ENCODE data around the gene TPRA1.

TPRA1 gene
- long read RNA-seq, donor 1, transcript TPRA1-202 (11 exons, 1,933 nt) = major isoform, 12 of 19 reads
- long read RNA-seq, donor 1, partial matches to known transcripts = 6 of 19 reads
- long read RNA-seq, donor 1, other reads (novel, unspliced or antisense) = 0 of 19 reads
- long read RNA-seq, donor 2, transcript TPRA1-202 (11 exons, 1,933 nt) = major isoform, 8 of 8 reads
- long read RNA-seq, donor 2, partial matches to known transcripts = 0 of 8 reads
- long read RNA-seq, donor 2, other reads (novel, unspliced or antisense) = 0 of 8 reads
- long read RNA-seq, donor 3, transcript TPRA1-202 (11 exons, 1,933 nt) = major isoform, 6 of 7 reads
- long read RNA-seq, donor 3, partial matches to known transcripts = 0 of 7 reads
- long read RNA-seq, donor 3, other reads (novel, unspliced or antisense) = 0 of 7 reads
- long read RNA-seq, donor 4, transcript TPRA1-202 (11 exons, 1,933 nt) = major isoform, 8 of 9 reads
- long read RNA-seq, donor 4, partial matches to known transcripts = 0 of 9 reads
- long read RNA-seq, donor 4, other reads (novel, unspliced or antisense) = 0 of 9 reads
- long read RNA-seq, donor 5, transcript TPRA1-202 (11 exons, 1,933 nt) = major isoform, 17 of 17 reads
- long read RNA-seq, donor 5, partial matches to known transcripts = 0 of 17 reads
- long read RNA-seq, donor 5, other reads (novel, unspliced or antisense) = 0 of 17 reads
- long read RNA-seq, donor 6, transcript TPRA1-202 (11 exons, 1,933 nt) = major isoform, 15 of 16 reads
- long read RNA-seq, donor 6, partial matches to known transcripts = 0 of 16 reads
- long read RNA-seq, donor 6, other reads (novel, unspliced or antisense) = 0 of 16 reads
- long read RNA-seq, donor 7, transcript TPRA1-202 (11 exons, 1,933 nt) = major isoform, 12 of 299 reads
- long read RNA-seq, donor 7, partial matches to known transcripts = 269 of 299 reads
- long read RNA-seq, donor 7, other reads (novel, unspliced or antisense) = 11 of 299 reads
- long read RNA-seq, donor 8, transcript TPRA1-202 (11 exons, 1,933 nt) = major isoform, 10 of 12 reads
- long read RNA-seq, donor 8, partial matches to known transcripts = 0 of 12 reads
- long read RNA-seq, donor 8, other reads (novel, unspliced or antisense) = 0 of 12 reads

DNA sequence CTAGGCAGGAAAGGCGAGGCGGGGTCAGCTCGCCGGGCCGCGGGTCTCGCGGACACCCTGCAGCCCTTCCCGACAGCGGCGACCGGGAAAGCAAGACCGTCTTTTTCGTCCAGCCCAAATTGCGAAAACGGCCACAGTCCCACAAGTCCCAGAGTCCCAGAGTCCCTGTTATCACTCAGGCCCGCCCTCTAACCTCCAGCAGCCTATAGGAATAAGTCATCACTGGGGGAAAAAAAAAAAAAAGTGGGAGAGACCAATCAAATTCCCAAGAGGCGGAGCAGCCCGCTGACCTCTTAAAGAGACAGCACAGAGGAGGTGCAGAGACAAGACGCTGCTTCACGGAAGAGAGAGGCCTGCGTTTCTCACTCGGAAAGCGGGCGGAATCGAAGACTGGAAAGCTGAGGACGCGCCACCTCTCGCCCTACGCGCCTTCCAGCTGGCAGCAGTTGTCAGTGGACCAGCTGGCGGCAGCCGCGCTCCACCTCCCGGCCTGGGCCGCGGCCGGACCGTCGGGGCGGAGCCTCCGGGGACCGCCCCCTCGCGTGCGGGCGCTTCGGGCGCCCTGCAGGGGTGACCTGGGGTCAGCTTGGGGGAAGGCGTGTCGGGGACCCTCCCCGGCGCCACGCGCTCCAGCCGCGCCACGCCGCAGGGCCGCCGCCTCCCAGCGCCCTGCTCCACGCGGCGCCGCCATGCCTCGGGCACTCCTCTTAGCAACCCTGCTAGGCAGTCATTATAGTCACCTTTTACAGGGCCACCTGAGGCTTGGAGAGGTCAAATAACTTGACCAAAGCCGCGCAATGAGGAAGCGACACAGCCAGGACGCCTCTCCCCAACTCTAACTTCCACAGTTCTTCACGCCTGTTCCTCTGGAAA lies at the start of gene TPRA1:
Gene TPRA1, minus strand, starts transcription at position 141 of the 873 bp plus-strand sequence. CDS start 10,587 bp downstream, outside the sequence.
- peak; percentile 92 for DNase-seq

DNA sequence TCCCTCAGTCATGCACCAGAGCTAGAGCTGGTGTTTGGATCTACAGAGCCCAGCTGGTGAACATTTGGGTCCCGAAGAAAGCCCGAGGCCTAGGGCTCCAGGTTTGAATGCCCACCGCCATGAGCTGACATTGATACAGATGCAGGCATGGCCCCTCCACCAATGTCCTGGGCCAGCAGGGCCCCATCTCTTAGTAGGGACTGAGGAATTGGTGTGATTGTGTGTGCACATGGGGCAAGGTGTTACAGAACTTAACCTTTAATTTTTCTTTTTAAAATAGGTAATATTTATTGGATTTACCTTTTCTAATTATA lies 49.5 kb upstream of the TPRA1 start:
- DNase-seq = no peak

DNA sequence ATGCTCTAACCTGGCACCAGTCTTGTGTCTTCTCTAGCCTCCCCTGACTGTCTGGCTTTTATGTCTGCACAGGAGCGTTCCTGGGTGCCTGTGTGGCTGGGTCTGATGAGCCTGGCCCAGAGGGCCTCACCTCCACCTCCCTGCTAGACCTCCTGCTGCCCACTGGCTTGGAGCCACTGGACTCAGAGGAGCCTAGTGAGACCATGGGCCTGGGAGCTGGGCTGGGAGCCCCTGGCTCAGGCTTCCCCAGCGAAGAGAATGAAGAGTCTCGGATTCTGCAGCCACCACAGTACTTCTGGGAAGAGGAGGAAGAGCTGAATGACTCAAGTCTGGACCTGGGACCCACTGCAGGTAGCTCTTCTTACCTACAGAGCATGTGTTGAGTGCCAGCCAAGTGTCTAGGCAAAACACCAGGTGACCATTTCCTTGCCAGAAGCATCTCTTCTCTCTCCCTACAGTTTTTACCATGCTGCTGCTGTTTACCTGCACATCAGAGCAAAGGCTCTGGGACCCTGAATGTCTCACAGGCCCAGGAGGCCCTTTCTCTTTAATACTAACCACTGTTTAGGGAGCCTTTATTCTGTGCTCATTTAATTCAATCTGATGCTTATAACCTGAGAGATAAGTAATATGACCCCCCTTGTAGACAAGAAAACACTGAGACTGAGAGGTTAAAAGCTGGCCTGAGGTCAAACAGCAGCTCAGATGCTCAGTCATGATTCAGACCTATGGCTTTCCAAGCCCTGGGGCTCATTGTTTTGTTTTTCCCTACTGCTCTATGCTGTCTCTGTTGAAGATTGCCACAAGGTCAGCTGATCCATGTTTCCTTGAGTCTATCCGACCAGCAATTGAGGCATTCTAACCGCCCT lies 48.9 kb upstream of the TPRA1 start:
- no peak for DNase-seq

DNA sequence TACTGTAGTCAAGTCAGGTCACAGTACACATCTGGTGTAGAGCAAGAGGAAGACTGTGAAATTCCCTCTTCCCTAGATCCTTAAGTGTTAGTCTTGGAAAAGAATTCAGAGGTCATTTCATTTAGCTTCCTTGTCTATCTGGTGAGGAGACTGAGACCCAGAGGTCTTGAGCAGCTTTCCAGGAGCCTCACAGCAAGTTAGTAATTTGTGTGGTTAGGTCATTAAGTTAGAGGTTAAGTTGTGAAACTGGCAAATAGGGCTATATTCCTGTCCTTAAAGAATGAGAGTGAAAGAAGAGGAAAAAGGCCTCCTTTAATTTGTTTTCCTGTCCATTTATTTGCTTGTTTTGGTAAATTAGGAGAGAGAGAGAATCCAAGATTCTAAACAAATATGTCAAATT lies 47.4 kb upstream of the TPRA1 start:
- no peak for DNase-seq

- DNase-seq = no peak
Observed at GRCh38 chr3:127637546-127637945, 47.0 kb upstream of the TPRA1 start.

GRCh38 chr3:127634653-127635052 lies 44.1 kb upstream of the TPRA1 start:
- no peak for DNase-seq

GRCh38 chr3:127632035-127632820 lies 41.7 kb upstream of the TPRA1 start:
- peak; percentile 33 for DNase-seq

DNA sequence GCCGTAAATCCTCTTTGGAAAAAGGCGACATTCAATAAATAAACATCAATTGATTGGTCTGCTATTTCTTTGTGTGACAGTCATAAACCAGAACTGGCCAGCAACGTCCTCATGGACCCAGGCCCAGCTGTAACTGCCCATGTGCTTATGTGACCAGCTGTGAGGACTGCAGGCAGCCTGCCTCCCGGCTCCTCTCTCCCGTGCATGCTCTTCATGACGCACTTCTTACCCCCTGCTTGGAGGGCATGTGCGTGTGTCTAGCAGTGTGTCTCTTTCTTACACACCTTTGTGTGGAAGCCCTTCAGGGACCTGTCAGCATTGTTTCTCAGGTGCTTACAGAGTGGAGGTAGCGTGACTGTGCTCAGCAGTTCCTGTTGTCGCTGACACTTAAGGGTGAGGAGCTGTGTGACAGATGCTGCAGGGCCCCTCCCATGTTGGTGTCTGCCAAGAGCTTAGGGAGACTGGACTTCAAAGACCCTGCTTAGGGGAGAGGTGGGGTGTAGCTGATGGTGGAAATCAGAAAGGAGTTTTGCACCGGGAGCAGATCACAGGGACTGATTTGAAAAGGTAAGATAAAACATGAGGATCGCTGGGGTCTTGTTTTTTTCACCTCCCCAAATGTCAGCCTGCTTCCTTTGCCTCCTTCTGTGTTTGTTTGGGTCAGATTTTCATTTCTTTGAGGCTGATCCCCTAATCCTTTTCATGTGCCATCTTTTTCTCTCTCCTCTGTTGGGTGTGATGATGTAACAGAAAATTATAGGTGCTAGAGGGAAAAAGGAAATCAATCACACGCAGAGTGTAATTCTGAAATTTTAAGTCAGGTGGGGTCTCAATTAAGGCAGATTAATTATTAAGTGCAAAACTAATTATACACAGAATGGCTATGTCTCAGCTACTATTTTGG lies 40.5 kb upstream of the TPRA1 start:
- DNase-seq = no peak

GRCh38 chr3:127629467-127630403 lies 39.2 kb upstream of the TPRA1 start:
- peak; percentile 64 for DNase-seq

DNA sequence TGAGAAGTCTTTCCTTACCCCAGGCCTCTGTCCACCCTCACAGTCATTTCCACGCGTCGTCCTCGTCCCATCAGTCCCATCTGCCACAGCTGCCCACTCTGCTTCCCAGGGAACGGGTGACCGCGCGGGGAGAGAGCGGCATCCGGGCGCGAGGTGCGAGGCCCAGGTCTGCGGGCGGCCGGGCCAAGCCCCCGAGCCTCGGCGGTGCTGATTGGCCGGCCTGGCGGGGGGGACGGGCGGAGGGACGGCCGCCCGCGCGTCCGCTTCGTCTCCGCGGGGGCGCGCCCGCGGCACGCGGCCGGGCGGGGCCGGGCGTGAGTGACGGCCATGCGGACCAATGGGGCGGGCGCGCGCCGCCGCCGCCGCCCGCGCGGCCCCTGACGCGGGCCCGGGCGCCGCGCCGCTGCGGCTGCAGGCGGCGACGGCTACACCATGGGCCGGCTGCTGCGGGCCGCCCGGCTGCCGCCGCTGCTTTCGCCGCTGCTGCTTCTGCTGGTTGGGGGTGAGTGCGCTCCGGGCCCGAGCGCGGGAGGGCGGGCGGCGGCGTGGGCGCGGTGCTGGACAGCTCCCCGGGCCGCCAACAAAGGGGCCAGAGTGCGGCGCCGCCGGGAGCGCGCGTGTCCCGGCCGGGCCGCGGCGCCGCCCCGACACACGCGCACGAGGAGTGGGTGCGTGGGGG lies 38.4 kb upstream of the TPRA1 start, which contains the start of gene PODXL2:
Gene PODXL2, plus strand, starts transcription at position 398 of the 679 bp plus-strand sequence. Its CDS starts 35 bp downstream, at position 433.
- peak; percentile 62 for DNase-seq

DNA sequence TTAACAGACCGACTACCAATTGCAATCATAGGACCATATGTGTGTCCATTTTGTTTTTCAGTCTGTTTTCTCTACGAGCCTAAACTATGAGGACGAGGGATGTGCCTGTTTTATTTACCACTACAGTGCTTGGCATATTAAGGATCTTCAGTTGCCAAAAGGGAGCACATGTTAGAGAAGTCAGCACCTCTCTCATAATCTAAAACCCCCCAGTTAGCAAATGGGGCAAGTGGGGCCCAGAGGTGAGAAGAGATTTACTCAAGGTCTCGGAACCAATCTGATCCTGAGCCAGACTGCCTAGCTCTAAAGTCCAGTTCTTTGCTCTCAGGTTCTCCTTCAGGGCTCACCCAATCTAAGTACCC lies 37.9 kb upstream of the TPRA1 start:
- no peak for DNase-seq

GRCh38 chr3:127625821-127626220 lies 35.3 kb upstream of the TPRA1 start:
- no peak for DNase-seq

DNA sequence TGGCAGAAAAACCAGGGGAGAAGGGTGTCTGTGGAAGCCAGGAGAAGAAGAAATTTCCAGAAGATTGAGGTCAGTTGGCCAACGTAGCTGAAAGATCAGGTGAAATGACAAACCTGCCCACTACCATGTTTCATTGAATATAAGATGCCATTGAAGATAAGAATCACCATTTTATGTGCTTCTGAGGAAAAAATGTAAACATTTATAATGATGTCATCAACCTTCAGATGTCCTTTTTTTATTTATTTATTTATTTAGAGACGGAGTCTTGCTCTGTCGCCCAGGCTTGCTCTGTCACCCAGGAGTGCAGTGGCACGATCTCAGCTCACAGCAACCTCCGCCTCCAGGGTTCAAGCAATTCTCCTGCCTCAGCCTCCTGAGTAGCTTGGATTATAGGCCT lies 33.5 kb upstream of the TPRA1 start:
- no peak for DNase-seq

- DNase-seq = no peak
Observed at GRCh38 chr3:127622772-127623576, 32.4 kb upstream of the TPRA1 start.

DNA sequence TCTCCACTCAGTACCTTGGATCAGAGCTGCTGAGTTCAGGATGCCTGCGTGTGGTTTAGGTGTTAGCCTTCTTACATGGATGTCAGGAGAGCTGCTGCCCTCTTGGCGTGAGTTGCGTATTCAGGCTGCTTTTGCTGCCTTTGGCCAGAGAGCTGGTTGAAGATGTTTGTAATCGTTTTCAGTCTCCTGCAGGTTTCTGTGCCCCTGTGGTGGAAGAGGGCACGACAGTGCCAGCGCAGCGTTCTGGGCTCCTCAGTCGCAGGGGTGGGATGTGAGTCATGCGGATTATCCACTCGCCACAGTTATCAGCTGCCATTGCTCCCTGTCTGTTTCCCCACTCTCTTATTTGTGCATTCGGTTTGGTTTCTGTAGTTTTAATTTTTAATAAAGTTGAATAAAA lies 31.5 kb upstream of the TPRA1 start:
- no peak for DNase-seq

- no peak for DNase-seq
Observed at GRCh38 chr3:127620637-127621375, 30.3 kb upstream of the TPRA1 start.

Data from right kidney (tissue), 9 donors.